ENCODE measurements around the gene COQ7.

GRCh38 chr16:19027416-19027815, 40.0 kb upstream of the COQ7 start:
- TF ChIP-seq POLR2A (IDR thresholded peaks at IDR 0.05; ENCODE audit: low read depth, low read length) = no peak
- TF ChIP-seq POLR2AphosphoS5 (IDR thresholded peaks at IDR 0.05; ENCODE audit: low read depth, low read length) = no peak

Data from GM12892 (cell line).